HG03060 (cell line): ENCODE data around the gene PTPN2.
"Not testable (repeated sequence)": the region's sequence is repeated elsewhere in the genome, so short reads cannot be mapped to it uniquely, and the experiment has no call there.

ENCODE experiments used
- ATAC-seq: cut with Tn5 transposase; IDR thresholded peaks from one replicate; pipeline ENCODE4 v1.9.1; 2021; ENCODE audit warnings: low read depth, moderate number of reproducible peaks; ENCODE audit not compliant: unreplicated experiment

PTPN2 gene

DNA sequence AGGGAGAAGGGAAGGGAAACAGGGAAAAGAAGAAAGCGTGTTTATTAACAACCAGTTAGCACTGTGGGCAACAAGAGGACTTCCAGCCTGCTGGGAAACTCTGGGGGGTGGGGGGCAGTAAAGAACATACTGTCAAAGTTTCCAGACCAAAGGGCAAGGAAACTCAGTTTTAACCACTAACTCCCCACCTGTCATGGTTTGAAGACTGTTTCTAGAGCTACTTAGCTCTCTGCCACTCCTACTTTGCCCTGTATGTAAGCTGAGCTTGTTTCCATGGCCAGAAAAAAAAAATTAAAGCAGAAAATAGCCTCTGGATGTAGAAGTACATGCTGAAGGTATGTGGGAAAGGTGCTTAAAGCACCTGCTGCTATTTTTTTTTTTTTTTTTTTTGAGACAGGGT, 11.0 kb upstream of the PTPN2 start:
- ATAC-seq = no peak

DNA sequence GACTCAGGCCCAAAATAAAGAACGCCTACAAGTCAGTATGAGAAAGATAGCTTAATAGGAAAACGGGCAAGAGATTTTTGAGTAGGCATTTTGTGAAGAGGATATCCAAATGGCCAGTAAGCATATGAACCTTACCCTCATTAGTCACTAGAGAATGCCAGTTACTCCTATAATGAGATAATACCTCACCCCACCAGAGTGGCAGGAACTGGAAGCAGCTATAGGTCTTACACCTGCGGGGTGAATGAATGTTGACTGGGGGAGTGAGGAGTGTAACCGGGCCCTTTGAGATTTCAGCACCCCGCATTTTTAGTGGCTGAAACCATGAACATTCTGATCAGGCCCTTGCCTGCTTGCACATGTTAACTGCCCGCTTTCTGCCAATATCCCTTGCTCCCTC, 7.5 kb upstream of the PTPN2 start:
- ATAC-seq = no peak

DNA sequence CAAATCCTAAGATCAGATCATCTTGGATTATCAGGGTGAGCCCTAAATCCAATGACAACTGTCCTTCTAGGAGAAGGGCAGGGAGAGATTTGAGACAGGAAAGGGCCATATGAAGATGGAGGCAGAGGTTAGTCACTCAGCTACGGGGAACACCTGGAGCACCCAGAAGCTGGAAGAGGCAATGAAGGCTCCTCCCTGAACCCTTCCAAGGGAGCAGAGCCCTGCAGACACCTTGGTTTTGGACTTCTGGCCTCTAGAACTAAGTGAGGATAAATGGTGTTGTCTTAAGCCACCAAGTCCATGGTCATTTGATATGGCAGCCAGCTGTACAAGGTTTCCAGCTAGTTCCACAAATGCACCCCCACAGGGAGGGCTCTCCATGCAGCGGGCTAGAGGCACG, 6.9 kb upstream of the PTPN2 start:
- no peak for ATAC-seq

DNA sequence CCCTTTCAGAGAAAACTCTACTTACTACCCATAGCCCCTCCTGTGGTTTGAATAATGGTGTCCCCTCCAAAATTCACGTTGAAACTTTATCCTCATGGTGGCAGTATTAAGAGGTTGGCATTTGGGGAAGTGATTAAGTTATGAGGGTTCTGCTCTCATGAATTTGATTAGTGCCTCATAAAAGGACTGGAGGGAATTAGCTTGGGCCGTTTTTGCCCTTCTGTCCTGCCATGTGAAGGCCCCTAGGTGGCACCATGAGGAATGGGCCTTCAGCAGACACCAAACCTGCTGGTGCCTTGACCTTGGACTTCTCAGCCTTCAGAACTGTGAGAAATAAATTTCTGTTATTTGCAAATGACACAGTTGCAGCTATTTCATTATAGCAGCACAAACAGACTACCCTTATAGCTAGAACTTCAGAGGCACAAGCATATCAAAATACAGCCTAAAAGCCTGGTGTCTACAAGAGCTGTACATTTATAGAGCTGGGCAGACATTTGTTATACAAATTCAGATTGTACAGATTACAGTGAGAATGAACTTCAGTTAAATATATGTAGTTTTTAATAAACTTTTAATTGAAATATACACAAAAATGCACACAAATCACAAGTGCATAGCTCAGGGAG, 2.6 kb upstream of the PTPN2 start:
- ATAC-seq = no peak

DNA sequence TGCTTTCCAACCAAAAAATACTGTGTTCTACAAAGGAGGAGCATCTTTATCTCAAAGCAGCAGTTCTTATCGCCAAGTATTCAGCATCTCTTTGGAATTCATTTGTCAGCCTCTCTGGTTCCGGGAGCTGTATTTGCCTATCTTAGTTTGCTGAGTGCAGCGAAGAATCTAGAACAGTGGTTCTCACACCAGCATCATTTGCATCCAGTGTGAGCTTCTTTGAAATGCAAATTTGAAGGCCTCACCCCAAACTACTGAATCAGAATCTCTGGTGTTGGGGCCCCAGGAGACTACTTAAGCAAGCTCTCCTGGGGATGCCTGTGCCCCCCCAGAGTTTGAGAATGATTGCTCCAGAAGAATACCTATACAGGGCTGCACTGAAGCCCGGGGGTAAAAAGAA, 1.5 kb upstream of the PTPN2 start:
- no peak for ATAC-seq

DNA sequence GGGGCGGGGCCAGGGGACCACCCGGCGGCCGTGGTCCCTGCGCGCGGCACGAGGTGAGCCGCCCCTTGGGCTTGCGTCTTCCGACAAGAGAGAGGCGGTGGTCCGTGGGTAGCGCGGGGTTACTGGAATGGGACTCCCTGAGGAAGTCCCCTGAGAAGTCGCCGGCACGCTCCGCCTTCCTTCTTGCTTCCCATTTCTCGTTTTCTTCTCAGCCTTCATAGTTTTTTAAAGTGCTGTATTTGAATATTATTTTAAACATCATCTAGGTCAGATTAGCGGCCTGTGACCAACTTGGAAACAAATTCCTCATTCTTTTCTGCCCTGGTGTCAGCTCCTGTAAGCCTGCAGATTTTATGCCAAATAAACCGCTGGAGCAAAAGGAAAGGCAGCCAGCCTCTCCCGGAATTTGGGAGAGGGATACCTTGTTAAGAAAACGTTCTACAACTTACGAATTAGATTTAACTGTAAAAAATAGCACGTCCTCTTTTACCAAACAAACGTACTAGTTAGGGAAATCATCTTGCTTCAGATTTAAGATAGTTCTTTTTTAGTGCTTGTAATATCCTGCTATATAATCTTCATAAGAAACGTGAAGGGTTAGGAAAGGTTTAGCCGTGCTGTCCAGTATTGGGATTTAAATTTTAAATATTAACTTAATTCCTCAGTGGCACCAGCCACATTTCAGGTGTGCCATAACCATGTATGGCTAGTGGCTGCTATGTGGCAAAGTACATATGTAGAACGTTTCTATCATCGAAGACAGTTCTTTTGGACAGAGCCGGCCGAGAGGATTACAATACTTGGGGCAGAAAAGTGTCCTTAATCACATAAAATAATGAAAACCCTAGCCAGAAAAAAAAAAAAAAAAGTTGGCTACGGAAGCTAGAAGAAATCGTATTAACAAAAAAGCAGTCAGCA, 628 bp upstream of the PTPN2 start:
- ATAC-seq = peak; percentile 4

DNA sequence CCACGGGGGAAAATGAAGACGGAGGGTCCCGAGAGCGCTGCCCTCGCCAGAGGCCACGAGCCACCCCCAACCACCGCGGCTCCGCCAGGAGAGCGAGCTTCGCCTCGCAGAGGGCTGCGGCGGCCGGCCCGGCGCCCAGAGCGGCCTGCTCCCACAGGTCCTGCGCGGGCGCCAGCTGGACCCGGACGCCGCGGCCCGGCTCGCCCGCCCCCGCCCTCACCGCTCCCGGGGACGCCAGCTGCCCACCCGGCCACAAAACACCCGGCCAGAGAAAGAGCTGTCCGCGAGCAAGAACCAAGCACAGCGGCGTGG, 709 bp downstream of the PTPN2 start:
- ATAC-seq = no peak

DNA sequence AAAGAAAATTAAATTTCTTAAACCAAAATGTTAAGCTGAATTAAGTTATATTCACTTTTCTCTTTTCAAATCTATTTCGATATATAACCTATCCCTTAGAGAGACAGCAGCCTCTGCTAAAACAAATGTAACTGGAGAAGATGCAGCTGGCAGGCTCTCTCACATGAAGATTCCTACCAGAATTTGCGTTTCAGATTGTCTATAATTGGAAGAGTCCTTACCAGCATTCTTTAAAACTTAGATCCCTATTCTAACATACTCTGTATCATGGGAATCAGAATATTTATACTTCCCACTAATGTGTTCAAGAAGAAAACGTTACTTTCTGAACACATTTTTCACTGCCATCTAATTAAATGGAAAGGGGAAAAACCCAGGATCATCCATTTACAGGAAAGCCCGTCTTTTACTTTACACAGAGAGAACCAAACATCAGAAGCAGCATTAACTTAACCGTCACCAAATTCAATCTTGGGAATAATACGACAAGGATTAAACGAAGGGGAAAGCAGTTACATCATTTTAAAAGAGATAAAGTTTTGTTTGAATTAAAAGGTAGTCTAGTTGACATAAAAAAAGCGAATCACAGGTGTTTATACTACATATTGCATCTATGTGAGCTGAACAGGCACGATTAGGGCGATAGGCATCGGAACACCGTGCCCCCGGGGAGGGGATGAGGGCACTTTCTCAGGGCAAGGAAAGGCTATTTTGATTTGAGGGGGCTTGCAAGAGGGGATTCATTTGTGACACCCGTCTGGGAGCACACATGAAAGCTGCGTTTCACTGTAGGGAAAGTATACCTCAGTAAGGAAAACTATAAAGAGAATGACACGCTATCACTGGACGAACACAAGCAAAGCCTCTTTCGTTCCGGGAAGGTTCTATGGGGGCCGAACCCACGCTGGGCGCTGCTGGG, 1.3 kb downstream of the PTPN2 start:
- no peak for ATAC-seq

DNA sequence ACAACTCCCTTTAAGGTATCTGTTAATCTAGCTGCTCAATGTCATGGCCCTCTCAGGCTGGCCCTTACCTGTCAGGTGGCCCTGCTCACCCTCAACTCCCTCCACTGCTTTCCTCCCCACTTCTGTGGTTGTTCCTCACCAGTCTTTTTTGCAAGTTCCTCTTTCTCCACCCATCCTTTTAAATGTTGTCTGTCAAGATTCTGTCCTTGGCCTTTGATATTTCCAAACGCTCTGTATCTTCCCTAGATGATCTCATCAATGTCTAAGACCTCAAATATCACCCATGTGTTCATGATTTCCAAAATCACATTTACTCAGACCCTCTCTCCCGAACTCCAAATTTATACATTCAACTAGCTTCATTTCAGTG, 3.5 kb downstream of the PTPN2 start:
- no peak for ATAC-seq

DNA sequence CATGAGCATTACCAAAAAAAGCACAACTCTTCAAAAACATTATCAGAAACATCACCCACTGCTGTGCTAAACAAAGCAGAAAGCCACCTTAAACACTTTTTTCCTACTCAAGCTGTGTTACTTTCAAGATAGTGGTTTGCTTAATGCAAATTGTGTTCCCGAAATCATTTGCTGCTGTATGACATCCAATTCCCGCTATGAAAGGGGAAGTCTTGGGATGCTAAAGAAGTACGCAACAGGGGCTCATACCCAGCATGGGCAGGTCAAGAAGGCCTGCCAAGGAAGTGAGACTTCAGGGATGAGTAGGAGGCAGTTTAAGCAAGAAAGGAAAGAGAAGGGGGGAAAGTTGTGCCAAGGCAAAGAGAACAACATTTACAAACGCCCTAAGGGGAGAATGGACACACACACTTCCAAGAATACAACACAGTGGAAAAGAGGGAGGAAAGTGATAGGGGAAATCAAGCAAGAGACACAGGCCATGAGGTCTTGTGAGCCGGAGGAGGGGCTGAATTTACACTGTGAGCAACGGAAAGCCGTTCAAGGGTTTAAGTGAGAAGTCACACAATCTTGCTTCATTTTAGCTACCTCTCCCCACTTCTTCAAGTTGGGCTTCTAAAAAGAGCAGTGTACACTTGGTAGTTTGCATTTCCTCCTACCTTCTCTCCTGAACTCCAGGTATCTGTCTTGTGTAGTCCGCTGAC, 4.0 kb downstream of the PTPN2 start:
- no peak for ATAC-seq

DNA sequence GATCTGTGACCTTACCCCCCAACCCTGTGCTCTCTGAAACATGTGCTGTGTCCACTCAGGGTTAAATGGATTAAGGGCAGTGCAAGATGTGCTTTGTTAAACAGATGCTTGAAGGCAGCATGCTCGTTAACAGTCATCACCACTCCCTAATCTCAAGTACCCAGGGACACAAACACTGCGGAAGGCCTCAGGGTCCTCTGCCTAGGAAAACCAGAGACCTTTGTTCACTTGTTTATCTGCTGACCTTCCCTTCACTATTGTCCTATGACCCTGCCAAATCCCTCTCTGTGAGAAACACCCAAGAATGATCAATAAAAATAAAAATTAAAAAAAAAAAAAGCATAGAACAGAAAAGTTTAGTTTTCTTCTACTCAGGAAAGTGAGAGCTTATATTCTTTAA, 9.0 kb downstream of the PTPN2 start:
- ATAC-seq = not testable (repeated sequence)

DNA sequence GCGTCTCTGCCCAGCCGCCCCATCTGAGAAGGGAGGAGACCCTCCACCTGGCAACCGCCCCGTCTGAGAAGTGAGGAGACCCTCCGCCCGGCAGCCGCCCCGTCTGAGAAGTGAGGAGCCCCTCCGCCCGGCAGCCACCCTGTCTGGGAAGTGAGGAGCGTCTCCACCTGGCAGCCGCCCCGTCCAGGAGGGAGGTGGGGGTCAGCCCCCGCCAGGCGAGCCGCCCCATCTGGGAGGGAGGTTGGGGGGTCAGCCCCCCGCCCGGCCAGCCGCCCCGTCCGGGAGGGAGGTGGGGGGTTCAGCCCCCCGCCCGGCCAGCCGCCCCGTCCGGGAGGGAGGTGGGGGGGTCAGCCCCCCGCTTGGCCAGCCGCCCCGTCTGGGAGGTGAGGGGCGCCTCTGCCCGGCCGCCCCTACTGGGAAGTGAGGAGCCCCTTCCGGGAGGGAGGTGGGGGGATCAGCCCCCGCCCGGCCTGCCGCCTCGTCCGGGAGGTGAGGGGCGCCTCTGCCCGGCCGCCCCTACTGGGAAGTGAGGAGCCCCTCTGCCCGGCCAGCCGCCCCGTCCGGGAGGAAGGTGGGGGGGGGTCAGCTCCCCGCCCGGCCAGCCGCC, 10.0 kb downstream of the PTPN2 start:
- not testable (repeated sequence) for ATAC-seq

DNA sequence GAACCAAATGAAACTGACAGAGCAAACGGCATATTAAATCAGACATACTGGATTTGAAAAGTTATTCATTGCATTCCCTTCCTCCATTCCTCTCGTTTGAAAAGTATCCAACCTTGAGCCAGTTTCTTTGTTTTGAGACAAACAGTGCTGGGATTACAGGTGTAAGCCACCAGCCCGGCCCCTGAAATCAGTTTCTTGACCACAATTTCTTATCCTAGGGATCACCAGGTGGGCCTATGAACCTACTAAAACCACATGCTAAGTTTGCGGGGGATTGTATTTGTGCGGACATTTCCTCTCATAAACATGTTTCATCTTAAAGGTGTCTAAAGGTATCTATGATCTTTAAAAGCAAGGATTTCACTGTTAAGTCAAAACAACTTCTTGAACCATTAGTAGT, 11.6 kb downstream of the PTPN2 start:
- ATAC-seq = no peak

DNA sequence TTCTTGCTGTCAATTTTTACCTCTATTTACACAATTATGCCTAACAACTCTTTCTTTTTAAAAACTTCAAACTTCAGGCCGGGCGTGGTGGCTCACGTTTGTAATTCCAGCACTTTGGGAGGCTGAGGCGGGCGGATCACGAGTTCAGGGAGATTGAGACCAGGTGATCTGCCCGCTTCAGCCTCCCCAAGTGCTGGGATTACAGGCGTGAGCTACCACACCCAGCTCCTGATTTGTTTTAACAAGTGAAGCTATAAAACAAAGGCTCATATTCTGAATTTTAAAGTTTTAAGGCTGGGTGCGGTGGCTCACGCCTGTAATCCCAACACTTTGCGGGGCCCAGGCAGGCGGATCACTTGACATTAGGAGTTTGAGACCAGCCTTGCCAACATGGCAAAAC, 15.5 kb downstream of the PTPN2 start:
- ATAC-seq = no peak

DNA sequence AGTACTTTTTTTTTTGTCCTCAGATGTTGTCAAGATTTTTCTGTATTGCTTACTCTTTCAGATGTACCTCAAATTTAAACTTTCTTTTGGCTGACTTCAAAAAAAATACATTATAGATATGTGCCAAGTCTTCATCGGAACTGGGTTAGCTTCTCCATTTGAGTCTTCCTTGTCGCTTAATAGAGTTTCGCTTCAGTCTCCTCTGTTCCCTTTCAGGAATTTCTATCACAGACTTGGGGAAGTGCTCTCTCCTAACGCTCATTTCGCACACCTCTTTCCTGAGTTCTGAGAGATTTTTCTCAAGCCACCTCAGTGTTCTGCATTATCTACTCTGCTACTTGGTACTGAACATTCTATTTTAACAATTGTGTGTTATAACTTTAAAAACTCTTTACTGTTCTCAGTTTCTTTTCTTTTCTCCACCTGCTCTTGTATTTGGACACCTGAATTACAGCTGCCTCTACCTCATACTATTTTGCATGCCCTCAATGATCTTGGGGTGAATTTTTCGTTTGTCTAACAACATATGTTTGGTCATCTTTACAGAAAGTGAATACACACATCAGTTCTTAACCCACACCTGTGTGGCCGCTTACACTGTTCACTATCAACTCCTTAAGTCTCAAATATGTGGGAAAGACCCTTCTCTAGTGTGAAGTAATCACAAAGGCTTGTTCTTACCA, 16.5 kb downstream of the PTPN2 start:
- ATAC-seq = no peak

DNA sequence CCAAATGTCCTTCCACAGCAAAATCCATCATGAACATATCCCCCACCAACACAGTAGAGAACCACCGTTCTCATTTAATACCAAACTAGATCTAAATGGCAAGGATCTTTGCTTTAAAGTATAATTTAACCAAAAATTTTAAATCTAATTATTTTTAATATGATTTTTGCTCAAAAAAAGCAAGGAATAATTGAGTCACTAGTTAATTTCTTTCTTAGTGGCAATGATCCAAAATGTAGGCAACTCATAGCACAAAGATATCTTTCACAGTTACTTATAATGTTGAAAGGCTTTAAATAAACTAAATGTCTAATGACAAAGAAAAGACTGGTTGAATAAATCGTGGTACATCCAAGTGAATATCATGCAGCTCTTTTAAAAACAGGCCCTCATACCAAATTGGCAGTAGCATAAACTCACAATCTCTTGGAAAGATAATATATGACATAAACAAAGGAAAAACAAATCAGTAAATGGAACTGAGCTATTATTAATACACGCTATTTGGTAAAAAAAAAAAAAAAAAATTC, 20.3 kb downstream of the PTPN2 start:
- ATAC-seq = no peak

DNA sequence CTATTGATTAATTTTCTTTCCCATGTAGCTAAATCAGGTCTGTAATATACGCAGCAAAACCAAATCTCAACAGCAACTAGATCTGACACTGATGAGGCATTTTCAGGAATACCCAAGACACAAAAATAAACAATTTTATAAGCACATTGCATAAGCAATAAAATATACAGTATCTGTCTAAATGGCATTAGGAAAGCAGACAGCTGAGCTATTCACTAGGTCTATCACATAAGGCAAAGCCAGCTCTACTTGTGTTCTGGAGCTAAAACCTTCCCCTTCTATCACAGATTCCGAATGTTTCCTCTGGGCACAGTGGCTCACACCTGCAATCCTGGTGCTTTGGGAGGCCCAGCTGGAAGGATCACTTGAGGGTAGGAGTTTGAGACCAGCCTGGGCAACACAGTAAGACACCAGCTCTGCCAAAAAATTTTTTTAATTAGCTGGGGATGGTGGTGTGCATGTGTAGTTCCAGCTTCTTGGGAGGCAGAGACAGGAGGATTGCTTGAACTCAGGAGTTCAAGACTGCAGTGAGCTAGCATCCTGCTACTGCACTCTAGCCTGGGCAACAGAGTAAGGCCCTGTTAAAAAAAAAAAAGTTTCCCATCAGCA, 21.1 kb downstream of the PTPN2 start:
- no peak for ATAC-seq

DNA sequence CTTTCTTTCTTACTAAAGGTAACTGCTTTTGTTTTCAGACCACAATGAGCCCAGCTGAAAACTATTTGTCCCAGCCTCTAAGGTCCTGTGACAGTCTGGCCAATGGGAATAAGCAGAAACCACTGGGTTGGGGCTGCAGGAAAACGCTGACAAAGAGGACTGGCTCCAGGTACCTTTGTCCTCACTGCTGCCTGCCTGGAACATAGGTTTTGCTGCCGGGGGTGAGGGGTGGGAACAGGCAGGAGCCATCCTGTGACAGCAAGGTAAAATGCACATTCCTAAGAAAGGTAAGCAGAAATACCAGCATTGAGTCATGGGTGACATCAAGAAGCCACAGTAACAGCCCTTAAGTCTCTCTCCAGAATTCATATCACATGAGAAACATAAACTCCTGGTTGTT, 21.6 kb downstream of the PTPN2 start:
- no peak for ATAC-seq

DNA sequence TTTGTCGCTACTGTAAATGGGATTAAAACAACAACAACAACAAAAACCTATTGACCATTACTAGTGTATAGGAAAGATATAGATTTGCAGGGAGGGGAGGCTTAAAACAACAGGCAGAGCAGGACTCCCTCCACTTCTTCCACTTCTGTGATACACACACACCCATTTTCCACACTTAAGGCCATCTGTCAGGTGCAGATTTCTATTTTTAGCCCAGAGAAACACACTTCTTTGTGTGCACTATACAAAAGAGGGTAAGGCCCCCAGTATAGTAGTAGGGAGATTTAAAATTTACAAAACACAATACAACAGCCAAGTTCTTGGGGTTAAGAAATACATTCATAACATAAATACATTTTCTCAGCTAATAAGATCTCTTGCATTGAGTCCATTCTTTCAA, 22.4 kb downstream of the PTPN2 start:
- ATAC-seq = no peak
